ENCODE results near the gene PLCG1.

Gene PLCG1

DNA sequence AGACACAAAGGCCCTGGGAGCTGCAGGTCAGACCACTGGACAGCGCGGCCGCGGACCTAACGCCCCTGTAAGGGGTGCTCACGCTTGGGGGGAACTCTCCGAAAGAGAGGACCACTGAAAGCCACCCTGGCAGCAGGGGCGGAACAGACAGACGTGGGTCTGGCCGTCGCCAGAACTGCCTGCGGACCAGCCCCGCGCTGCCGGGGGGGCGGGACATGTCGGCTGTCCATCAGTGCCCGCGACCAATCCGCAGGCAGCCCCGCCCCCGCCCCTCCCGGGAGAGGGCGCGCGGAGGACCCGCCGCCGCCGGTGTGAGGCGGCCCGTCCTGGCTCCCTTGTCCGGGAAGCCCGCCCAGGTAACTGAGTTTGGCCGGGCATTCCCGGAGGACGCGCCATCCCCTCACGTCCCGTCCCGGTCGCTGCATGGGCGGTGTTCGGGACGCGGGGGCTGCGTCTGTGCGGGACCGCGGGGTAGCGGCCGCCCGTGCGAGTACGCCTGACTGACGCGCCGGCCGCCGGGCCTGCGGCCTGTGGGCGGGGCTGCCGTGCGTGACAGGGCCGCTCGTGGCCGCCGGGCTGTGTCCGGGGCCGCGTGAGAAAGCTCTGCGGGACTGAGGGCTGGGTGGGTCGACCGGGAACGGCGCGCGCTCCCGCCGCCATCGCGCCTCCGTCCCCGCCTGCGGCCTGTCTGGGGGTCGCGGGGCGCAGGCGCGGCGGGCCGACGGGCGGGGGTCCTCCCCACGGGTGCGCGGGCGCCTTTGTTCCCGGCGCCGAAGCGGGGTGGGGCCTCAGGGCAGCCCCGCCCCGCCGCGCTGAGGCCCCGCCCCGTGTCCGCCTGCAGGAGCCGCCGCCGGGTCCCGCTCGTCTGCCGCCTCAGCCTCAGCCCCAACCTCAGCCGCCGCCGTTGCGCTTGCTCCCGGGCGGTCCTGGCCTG, at the start of gene PLCG1:
Gene PLCG1 (plus strand): TSS at position 864 of the 934 bp plus-strand sequence. CDS start 99 bp downstream, outside the sequence.
- FAIRE-seq (no peak), DNase-seq (ENCODE audit: insufficient read length, low spot score) (peak; percentile 89)
- TF ChIP-seq, protein P1, sequence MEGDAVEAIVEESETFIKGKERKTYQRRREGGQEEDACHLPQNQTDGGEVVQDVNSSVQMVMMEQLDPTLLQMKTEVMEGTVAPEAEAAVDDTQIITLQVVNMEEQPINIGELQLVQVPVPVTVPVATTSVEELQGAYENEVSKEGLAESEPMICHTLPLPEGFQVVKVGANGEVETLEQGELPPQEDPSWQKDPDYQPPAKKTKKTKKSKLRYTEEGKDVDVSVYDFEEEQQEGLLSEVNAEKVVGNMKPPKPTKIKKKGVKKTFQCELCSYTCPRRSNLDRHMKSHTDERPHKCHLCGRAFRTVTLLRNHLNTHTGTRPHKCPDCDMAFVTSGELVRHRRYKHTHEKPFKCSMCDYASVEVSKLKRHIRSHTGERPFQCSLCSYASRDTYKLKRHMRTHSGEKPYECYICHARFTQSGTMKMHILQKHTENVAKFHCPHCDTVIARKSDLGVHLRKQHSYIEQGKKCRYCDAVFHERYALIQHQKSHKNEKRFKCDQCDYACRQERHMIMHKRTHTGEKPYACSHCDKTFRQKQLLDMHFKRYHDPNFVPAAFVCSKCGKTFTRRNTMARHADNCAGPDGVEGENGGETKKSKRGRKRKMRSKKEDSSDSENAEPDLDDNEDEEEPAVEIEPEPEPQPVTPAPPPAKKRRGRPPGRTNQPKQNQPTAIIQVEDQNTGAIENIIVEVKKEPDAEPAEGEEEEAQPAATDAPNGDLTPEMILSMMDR (IDR thresholded peaks at IDR 0.05; ENCODE audit: insufficient read depth, missing control alignments): no peak

DNA sequence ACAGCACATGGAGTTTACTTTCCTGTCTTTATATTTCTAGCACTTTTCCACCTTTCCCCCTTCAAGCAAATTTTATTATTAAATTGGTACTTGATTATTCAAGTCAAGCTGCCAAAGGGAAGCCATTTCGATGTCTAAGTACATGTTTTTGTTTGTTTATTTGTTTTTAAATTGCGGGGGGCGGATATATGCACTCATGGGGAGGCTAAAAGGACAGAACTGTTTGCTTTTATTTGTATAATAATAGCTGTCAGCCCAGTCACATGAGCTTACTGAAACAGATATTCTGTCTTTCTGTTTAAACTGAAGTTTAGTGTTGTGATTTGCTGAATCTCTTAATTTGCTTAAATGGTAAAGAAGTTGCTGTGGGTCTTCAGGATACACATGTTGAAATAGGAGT, 49.6 kb upstream of the PLCG1 start:
- TF ChIP-seq, protein P1 (IDR thresholded peaks at IDR 0.05; ENCODE audit: insufficient read depth, missing control alignments): no peak
- no peak for FAIRE-seq
- no peak for DNase-seq (ENCODE audit: insufficient read length, low spot score)

- FAIRE-seq: no peak
- no peak for DNase-seq (ENCODE audit: insufficient read length, low spot score)
- TF ChIP-seq, protein P1 (IDR thresholded peaks at IDR 0.05; ENCODE audit: insufficient read depth, missing control alignments): no peak
Observed at GRCh38 chr20:41089555-41089954, 47.8 kb upstream of the PLCG1 start.

DNA sequence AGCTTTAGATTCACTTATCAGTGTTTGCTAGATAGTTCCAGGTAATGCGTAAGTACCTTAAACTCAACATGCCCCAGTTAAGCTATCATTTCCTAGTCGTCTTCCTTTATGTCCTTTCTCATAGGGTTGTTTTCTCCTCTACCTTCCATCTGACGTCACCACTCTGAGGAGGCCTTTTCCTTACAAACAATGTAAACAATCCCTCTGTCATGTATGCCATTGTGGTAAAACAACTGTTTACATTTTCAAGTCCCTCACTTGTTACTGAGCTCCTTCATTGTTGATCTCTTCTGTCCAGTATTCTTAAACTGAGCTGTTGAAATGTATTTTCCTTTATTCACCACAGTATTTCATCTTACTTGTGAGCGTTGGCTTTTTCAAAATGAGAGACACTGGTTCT, 45.4 kb upstream of the PLCG1 start:
- DNase-seq (ENCODE audit: insufficient read length, low spot score) (no peak), FAIRE-seq (no peak)
- TF ChIP-seq, protein P1 (IDR thresholded peaks at IDR 0.05; ENCODE audit: insufficient read depth, missing control alignments): no peak

GRCh38 chr20:41094353-41095055, 42.8 kb upstream of the PLCG1 start:
- FAIRE-seq (no peak), DNase-seq (ENCODE audit: insufficient read length, low spot score) (no peak)
- TF ChIP-seq, protein P1 (IDR thresholded peaks at IDR 0.05; ENCODE audit: insufficient read depth, missing control alignments): no peak

- no peak for DNase-seq (ENCODE audit: insufficient read length, low spot score)
- TF ChIP-seq, protein P1 (IDR thresholded peaks at IDR 0.05; ENCODE audit: insufficient read depth, missing control alignments): peak; percentile 77
- FAIRE-seq: no peak
Observed at GRCh38 chr20:41095110-41095969, 42.0 kb upstream of the PLCG1 start.

All from D721Med (cell line).